GM23338 (cell line): ENCODE measurements around the gene COX4I2. TPM values are rescaled to one million over a fixed set of nuclear protein-coding genes. Genes with fewer than 3 reads are reported as not detected.

Experiments
- ATAC-seq: fragments of 200-7000 bp; cut with Tn5 transposase; 3 replicates; pipeline ENCODE4 v1.9.1; 2020
- DNase-seq: peaks from one replicate; pipeline ENCODE4 v3.0.0-alpha.2; 2015; ENCODE audit warnings: low spot score
- H2AFZ ChIP-seq: fragments of 200-600 bp; sonication (generic); 2 replicates; pipeline ENCODE4 v1.8.0; 2016; ENCODE audit warnings: antibody characterized with exemption, mild to moderate bottlenecking, moderate library complexity
- H3F3A ChIP-seq: fragments of 200-600 bp; sonication (generic); replicated peaks from 2 replicates; pipeline ENCODE4 v1.8.0; 2017; ENCODE audit warnings: antibody characterized with exemption, mixed run types, low read depth
- H3K27ac ChIP-seq: fragments of 200-600 bp; sonication (generic); 2 replicates; pipeline ENCODE4 v1.6.1; 2016; ENCODE audit warnings: low read depth
- H3K27me3 ChIP-seq: fragments of 200-600 bp; sonication (generic); 2 replicates; pipeline ENCODE4 v1.8.0; 2016; ENCODE audit warnings: mild to moderate bottlenecking, mixed run types, moderate library complexity; ENCODE audit not compliant: insufficient read depth
- H3K36me3 ChIP-seq: fragments of 200-600 bp; sonication (generic); 2 replicates; pipeline ENCODE4 v1.8.0; 2016; ENCODE audit warnings: mild to moderate bottlenecking; ENCODE audit not compliant: insufficient read depth
- H3K4me1 ChIP-seq: fragments of 200-600 bp; sonication (generic); 2 replicates; pipeline ENCODE4 v1.8.0; 2016; ENCODE audit warnings: mild to moderate bottlenecking, moderate library complexity; ENCODE audit not compliant: insufficient read depth
- H3K4me2 ChIP-seq: fragments of 200-600 bp; sonication (generic); 2 replicates; pipeline ENCODE4 v1.7.1; 2017; ENCODE audit warnings: mixed run types
- H3K4me3 ChIP-seq: fragments of 200-600 bp; sonication (generic); 2 replicates; pipeline ENCODE4 v1.6.1; 2016; ENCODE audit warnings: mixed run types
- H3K79me2 ChIP-seq: fragments of 200-600 bp; sonication (generic); replicated peaks from 2 replicates; pipeline ENCODE4 v1.8.0; 2017; ENCODE audit warnings: mild to moderate bottlenecking; ENCODE audit not compliant: insufficient read depth
- H3K9me2 ChIP-seq: fragments of 200-600 bp; sonication (generic); 2 replicates; pipeline ENCODE4 v1.8.0; 2017; ENCODE audit not compliant: insufficient read depth
- H4K20me1 ChIP-seq: fragments of 200-600 bp; sonication (generic); replicated peaks from 2 replicates; pipeline ENCODE4 v1.8.0; 2017; ENCODE audit warnings: mild to moderate bottlenecking; ENCODE audit not compliant: insufficient read depth
- H3K27ac Mint-ChIP-seq: 2 replicates; pipeline ENCODE4 v1.8.0; 2020; ENCODE audit warnings: inconsistent platforms, mild to moderate bottlenecking, moderate library complexity, mixed read lengths
- H3K27me3 Mint-ChIP-seq: 3 replicates; pipeline ENCODE4 v1.8.0; 2022; ENCODE audit warnings: low read depth, mild to moderate bottlenecking, moderate library complexity, mixed read lengths, inconsistent platforms; ENCODE audit not compliant: insufficient read depth, poor library complexity
- H3K36me3 Mint-ChIP-seq: 3 replicates; pipeline ENCODE4 v1.8.0; 2021; ENCODE audit warnings: low read depth, mild to moderate bottlenecking, inconsistent platforms, moderate library complexity, mixed read lengths
- H3K4me1 Mint-ChIP-seq: 3 replicates; pipeline ENCODE4 v1.8.0; 2020; ENCODE audit warnings: mild to moderate bottlenecking, inconsistent platforms, mixed read lengths
- H3K4me3 Mint-ChIP-seq: 3 replicates; pipeline ENCODE4 v1.8.0; 2021; ENCODE audit warnings: moderate library complexity, mild to moderate bottlenecking, inconsistent platforms, mixed read lengths
- H3K9me3 Mint-ChIP-seq: 3 replicates; pipeline ENCODE4 v1.8.0; 2020; ENCODE audit warnings: moderate library complexity, mild to moderate bottlenecking, inconsistent platforms, mixed read lengths
- CREB1 ChIP-seq: fragments of 250-450 bp; sonication (Bioruptor Pico); IDR thresholded peaks from 2 replicates; pipeline ENCODE4 v1.5.0; 2020; ENCODE audit warnings: low read depth, mild to moderate bottlenecking, moderate library complexity
- EZH2 ChIP-seq: fragments of 200-600 bp; sonication (generic); IDR thresholded peaks from one replicate; pipeline ENCODE4 v1.8.0; 2017; ENCODE audit warnings: antibody characterized with exemption, mild to moderate bottlenecking, low read depth; ENCODE audit not compliant: unreplicated experiment
- EZH2phosphoT487 ChIP-seq: fragments of 200-600 bp; sonication (generic); IDR thresholded peaks from one replicate; pipeline ENCODE4 v1.8.1; 2018; ENCODE audit warnings: antibody characterized with exemption; ENCODE audit not compliant: unreplicated experiment
- JUNB ChIP-seq: IDR thresholded peaks from one replicate; pipeline ENCODE4 v1.6.1; 2016; ENCODE audit warnings: antibody characterized with exemption; ENCODE audit not compliant: unreplicated experiment
- NANOG ChIP-seq: IDR thresholded peaks from 2 replicates; pipeline ENCODE4 v1.6.1; 2016; ENCODE audit warnings: antibody characterized with exemption, borderline replicate concordance
- POLR2AphosphoS5 ChIP-seq: IDR thresholded peaks from 2 replicates; pipeline ENCODE4 v1.6.1; 2016; ENCODE audit warnings: antibody characterized with exemption, low read depth
- STAT1 ChIP-seq: IDR thresholded peaks from one replicate; pipeline ENCODE4 v1.6.1; 2016; ENCODE audit warnings: antibody characterized with exemption; ENCODE audit not compliant: unreplicated experiment
- ZNF114 ChIP-seq: fragments of 250-450 bp; sonication (Bioruptor Pico); IDR thresholded peaks from 2 replicates; pipeline ENCODE4 v1.5.0; 2020; ENCODE audit warnings: mild to moderate bottlenecking, moderate library complexity
- ZNF331 ChIP-seq: fragments of 250-450 bp; sonication (Bioruptor Pico); IDR thresholded peaks from 2 replicates; pipeline ENCODE4 v1.5.0; 2020; ENCODE audit warnings: low read depth, mild to moderate bottlenecking, moderate library complexity
- polyA plus RNA-seq: library from polyadenylated mRNA; unstranded; fragments of >200 nt; fragmentation: Nextera tagmentation; extraction: Ambion mirVana; gene quantifications from 2 replicates; pipeline ENCODE4 v1.2.1, GENCODE V29; 2016
- total RNA-seq: library from RNA; depleted of rRNA; stranded (reverse); fragments of >200 nt; shearing (Covaris generic); gene quantifications from 2 replicates; pipeline ENCODE4 v1.2.3, GENCODE V29; 2014
- TF ChIP-seq, protein P1 (sequence below): IDR thresholded peaks from one replicate; pipeline ENCODE4 v1.6.1; 2018; ENCODE audit warnings: antibody characterized with exemption; ENCODE audit not compliant: unreplicated experiment
- TF ChIP-seq, protein P2 (sequence below): IDR thresholded peaks from 2 replicates; pipeline ENCODE4 v1.6.1; 2016; ENCODE audit warnings: antibody characterized with exemption
- TF ChIP-seq, protein P3 (sequence below), 2 experiments: fragments of 200-600 bp in 1 of 2; sonication (generic) in 1 of 2; conservative IDR thresholded peaks; 2 replicates each; pipeline versions ENCODE4 v1.5.1 to v1.6.1; 2016 to 2017; ENCODE audit warnings: antibody characterized with exemption in 2 of 2, low read depth in 2 of 2, mild to moderate bottlenecking in 2 of 2, moderate library complexity in 1 of 2
- TF ChIP-seq, protein P4 (sequence below): fragments of 250-450 bp; sonication (Bioruptor Pico); IDR thresholded peaks from 2 replicates; pipeline ENCODE4 v1.5.0; 2020; ENCODE audit warnings: mild to moderate bottlenecking, moderate library complexity

COX4I2 gene
- total and polyA plus RNA-seq, 2 experiments from 2014 or later: 0.63 TPM; not detected in 1

DNA sequence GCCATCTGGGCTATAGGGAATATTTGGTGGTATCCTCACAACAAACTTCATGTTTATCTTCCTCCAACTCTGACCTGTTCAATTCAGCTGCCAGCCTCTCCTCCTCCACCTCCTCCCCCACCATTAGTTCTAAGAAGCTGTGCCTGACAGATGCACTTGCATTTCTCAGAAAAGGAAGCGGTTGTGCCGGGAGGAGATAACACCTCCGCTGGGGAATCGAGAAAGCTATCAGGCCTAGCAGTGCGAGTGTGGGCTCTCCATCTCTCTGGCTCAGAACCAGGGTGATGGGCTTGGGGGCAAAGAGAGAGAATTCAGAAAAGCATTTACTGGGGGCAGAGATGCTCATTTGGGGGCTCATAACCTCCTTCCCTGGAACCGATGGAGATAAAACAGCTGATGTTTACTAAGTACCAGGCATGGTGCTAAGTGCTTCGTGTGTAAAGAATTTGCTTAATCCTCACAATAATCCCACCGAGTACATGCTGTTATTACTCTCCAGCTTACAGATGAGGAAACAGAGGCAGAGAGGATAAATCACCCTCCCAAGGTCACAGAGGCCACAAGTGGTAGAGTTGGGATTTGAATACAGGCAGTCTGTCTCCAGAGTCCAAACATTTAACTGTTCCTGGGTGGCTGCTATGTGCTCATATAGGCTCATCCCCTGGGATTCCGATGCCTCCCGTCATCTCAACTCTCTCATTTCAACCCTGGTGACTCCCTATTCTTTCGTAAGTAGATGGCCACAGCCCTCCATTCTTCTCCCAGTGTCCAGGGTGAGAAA, 38.3 kb downstream of the COX4I2 start:
- H3K4me3 Mint-ChIP-seq: no peak overlapping the region
- no peak for ATAC-seq
- no peak overlapping the region for H3K4me2 ChIP-seq

More for the DNA sequence above, 38.3 kb downstream of the COX4I2 start:
- Mint-ChIP-seq H3K36me3 (peaks cover 12% of the 10 kb centered on the region), H3K27ac (no peak overlapping the region), H3K27me3 (peaks cover 5% of the 10 kb centered on the region), H3K9me3 (no peaks in the 10 kb centered on the region), H3K4me1 (peaks cover 22% of the 10 kb centered on the region)
- H3K79me2 ChIP-seq: peaks cover 55% of the 10 kb centered on the region
- H3K27me3 ChIP-seq: no peaks in the 10 kb centered on the region
- H3F3A ChIP-seq: peaks cover 20% of the 10 kb centered on the region
- TF ChIP-seq JUNB (no peak), CREB1 (CRISPR knock-in tag) (no peak), STAT1 (no peak), ZNF331 (CRISPR knock-in tag) (no peak), ZNF114 (CRISPR knock-in tag) (no peak), POLR2AphosphoS5 (no peak), EZH2 (no peak), EZH2phosphoT487 (no peak), NANOG (no peak)
- TF ChIP-seq, protein P1, sequence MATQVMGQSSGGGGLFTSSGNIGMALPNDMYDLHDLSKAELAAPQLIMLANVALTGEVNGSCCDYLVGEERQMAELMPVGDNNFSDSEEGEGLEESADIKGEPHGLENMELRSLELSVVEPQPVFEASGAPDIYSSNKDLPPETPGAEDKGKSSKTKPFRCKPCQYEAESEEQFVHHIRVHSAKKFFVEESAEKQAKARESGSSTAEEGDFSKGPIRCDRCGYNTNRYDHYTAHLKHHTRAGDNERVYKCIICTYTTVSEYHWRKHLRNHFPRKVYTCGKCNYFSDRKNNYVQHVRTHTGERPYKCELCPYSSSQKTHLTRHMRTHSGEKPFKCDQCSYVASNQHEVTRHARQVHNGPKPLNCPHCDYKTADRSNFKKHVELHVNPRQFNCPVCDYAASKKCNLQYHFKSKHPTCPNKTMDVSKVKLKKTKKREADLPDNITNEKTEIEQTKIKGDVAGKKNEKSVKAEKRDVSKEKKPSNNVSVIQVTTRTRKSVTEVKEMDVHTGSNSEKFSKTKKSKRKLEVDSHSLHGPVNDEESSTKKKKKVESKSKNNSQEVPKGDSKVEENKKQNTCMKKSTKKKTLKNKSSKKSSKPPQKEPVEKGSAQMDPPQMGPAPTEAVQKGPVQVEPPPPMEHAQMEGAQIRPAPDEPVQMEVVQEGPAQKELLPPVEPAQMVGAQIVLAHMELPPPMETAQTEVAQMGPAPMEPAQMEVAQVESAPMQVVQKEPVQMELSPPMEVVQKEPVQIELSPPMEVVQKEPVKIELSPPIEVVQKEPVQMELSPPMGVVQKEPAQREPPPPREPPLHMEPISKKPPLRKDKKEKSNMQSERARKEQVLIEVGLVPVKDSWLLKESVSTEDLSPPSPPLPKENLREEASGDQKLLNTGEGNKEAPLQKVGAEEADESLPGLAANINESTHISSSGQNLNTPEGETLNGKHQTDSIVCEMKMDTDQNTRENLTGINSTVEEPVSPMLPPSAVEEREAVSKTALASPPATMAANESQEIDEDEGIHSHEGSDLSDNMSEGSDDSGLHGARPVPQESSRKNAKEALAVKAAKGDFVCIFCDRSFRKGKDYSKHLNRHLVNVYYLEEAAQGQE: no peak
- TF ChIP-seq, protein P2, sequence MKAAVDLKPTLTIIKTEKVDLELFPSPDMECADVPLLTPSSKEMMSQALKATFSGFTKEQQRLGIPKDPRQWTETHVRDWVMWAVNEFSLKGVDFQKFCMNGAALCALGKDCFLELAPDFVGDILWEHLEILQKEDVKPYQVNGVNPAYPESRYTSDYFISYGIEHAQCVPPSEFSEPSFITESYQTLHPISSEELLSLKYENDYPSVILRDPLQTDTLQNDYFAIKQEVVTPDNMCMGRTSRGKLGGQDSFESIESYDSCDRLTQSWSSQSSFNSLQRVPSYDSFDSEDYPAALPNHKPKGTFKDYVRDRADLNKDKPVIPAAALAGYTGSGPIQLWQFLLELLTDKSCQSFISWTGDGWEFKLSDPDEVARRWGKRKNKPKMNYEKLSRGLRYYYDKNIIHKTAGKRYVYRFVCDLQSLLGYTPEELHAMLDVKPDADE: no peak
- TF ChIP-seq, protein P3, sequence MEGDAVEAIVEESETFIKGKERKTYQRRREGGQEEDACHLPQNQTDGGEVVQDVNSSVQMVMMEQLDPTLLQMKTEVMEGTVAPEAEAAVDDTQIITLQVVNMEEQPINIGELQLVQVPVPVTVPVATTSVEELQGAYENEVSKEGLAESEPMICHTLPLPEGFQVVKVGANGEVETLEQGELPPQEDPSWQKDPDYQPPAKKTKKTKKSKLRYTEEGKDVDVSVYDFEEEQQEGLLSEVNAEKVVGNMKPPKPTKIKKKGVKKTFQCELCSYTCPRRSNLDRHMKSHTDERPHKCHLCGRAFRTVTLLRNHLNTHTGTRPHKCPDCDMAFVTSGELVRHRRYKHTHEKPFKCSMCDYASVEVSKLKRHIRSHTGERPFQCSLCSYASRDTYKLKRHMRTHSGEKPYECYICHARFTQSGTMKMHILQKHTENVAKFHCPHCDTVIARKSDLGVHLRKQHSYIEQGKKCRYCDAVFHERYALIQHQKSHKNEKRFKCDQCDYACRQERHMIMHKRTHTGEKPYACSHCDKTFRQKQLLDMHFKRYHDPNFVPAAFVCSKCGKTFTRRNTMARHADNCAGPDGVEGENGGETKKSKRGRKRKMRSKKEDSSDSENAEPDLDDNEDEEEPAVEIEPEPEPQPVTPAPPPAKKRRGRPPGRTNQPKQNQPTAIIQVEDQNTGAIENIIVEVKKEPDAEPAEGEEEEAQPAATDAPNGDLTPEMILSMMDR (conservative IDR thresholded peaks at IDR 0.05; ENCODE audit: low read depth in 2 of 2): no peak
- TF ChIP-seq, protein P4, sequence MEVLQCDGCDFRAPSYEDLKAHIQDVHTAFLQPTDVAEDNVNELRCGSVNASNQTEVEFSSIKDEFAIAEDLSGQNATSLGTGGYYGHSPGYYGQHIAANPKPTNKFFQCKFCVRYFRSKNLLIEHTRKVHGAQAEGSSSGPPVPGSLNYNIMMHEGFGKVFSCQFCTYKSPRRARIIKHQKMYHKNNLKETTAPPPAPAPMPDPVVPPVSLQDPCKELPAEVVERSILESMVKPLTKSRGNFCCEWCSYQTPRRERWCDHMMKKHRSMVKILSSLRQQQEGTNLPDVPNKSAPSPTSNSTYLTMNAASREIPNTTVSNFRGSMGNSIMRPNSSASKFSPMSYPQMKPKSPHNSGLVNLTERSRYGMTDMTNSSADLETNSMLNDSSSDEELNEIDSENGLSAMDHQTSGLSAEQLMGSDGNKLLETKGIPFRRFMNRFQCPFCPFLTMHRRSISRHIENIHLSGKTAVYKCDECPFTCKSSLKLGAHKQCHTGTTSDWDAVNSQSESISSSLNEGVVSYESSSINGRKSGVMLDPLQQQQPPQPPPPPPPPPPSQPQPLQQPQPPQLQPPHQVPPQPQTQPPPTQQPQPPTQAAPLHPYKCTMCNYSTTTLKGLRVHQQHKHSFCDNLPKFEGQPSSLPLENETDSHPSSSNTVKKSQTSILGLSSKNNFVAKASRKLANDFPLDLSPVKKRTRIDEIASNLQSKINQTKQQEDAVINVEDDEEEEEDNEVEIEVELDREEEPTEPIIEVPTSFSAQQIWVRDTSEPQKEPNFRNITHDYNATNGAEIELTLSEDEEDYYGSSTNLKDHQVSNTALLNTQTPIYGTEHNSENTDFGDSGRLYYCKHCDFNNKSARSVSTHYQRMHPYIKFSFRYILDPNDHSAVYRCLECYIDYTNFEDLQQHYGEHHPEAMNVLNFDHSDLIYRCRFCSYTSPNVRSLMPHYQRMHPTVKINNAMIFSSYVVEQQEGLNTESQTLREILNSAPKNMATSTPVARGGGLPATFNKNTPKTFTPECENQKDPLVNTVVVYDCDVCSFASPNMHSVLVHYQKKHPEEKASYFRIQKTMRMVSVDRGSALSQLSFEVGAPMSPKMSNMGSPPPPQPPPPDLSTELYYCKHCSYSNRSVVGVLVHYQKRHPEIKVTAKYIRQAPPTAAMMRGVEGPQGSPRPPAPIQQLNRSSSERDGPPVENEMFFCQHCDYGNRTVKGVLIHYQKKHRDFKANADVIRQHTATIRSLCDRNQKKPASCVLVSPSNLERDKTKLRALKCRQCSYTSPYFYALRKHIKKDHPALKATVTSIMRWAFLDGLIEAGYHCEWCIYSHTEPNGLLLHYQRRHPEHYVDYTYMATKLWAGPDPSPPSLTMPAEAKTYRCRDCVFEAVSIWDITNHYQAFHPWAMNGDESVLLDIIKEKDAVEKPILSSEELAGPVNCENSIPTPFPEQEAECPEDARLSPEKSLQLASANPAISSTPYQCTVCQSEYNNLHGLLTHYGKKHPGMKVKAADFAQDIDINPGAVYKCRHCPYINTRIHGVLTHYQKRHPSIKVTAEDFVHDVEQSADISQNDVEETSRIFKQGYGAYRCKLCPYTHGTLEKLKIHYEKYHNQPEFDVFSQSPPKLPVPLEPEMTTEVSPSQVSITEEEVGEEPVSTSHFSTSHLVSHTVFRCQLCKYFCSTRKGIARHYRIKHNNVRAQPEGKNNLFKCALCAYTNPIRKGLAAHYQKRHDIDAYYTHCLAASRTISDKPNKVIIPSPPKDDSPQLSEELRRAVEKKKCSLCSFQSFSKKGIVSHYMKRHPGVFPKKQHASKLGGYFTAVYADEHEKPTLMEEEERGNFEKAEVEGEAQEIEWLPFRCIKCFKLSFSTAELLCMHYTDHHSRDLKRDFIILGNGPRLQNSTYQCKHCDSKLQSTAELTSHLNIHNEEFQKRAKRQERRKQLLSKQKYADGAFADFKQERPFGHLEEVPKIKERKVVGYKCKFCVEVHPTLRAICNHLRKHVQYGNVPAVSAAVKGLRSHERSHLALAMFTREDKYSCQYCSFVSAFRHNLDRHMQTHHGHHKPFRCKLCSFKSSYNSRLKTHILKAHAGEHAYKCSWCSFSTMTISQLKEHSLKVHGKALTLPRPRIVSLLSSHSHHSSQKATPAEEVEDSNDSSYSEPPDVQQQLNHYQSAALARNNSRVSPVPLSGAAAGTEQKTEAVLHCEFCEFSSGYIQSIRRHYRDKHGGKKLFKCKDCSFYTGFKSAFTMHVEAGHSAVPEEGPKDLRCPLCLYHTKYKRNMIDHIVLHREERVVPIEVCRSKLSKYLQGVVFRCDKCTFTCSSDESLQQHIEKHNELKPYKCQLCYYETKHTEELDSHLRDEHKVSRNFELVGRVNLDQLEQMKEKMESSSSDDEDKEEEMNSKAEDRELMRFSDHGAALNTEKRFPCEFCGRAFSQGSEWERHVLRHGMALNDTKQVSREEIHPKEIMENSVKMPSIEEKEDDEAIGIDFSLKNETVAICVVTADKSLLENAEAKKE: no peak
- peaks cover 17% of the 10 kb centered on the region for H3K4me1 ChIP-seq
- peak overlapping the region; percentile 40 for H3K27ac ChIP-seq
- 0 out of 2 replicates have a peak, but pooled peaks cover 12% of the 10 kb centered on the region for H3K36me3 ChIP-seq
- H3K4me3 ChIP-seq: no peak overlapping the region
- no peak overlapping the region for H2AFZ ChIP-seq
- peaks cover 21% of the 10 kb centered on the region for H4K20me1 ChIP-seq
- DNase-seq: no peak
- no peaks in the 10 kb centered on the region; the same call in 1 of the 2 replicates for H3K9me2 ChIP-seq
